ENCODE data around the gene FAM114A1.
"Not testable (repeated sequence)": the region's sequence is repeated elsewhere in the genome, so short reads cannot be mapped to it uniquely, and the experiment has no call there.

Gene FAM114A1

GRCh38 chr4:38907696-38908270, 40.2 kb downstream of the FAM114A1 start:
- no peak overlapping the region for H3K4me3 ChIP-seq (ENCODE audit: low read length)
- no peak overlapping the region for H3K9ac ChIP-seq (ENCODE audit: low read depth, low read length)
- no peaks in the 10 kb centered on the region for H3K27me3 ChIP-seq (ENCODE audit: control insufficient read depth, insufficient read depth, low read length)
- no peaks in the 10 kb centered on the region for H3K4me1 ChIP-seq (ENCODE audit: control insufficient read depth, insufficient read depth, low read length)
- H3K9me3 ChIP-seq (replicated peaks; ENCODE audit: low read length) = no peaks in the 10 kb centered on the region
- H3K4me2 ChIP-seq (ENCODE audit: low read length) = no peak overlapping the region
- H3K36me3 ChIP-seq (ENCODE audit: insufficient read depth, low read length) = peaks cover 86% of the 10 kb centered on the region

DNA sequence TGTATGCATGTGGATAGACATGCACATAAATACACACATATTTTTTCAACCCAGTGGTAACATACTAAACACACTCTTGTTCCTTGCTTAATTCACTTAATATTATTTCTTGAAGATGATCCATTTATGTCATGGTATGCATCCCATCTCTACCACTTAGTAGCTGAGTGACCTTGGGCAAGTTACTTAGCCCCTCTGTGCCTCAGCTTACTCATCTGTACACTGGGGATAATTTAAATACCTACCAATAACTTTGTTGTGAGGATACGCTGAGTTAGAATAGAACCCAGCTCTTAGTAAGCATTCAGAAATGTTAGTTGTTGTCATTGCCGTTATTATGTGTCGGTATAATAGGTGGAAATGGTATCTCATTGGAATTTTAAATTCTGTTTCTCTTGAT, 41.4 kb downstream of the FAM114A1 start:
- H3K4me1 ChIP-seq (ENCODE audit: control insufficient read depth, insufficient read depth, low read length) = no peaks in the 10 kb centered on the region
- H3K27me3 ChIP-seq (ENCODE audit: control insufficient read depth, insufficient read depth, low read length) = no peaks in the 10 kb centered on the region
- H3K9ac ChIP-seq (ENCODE audit: low read depth, low read length) = no peak overlapping the region
- H3K36me3 ChIP-seq (ENCODE audit: insufficient read depth, low read length) = peaks cover 84% of the 10 kb centered on the region
- no peak overlapping the region for H3K4me3 ChIP-seq (ENCODE audit: low read length)
- no peak overlapping the region for H3K4me2 ChIP-seq (ENCODE audit: low read length)
- no peaks in the 10 kb centered on the region for H3K9me3 ChIP-seq (replicated peaks; ENCODE audit: low read length)

GRCh38 chr4:38911257-38911656, 43.7 kb downstream of the FAM114A1 start:
- Histone ChIP-seq H3K4me1 (ENCODE audit: control insufficient read depth, insufficient read depth, low read length) (no peaks in the 10 kb centered on the region), H3K36me3 (ENCODE audit: insufficient read depth, low read length) (peaks cover 82% of the 10 kb centered on the region)

GRCh38 chr4:38914854-38915253, 47.2 kb downstream of the FAM114A1 start:
- Histone ChIP-seq H3K9me3 (replicated peaks; ENCODE audit: low read length) (no peaks in the 10 kb centered on the region), H3K4me3 (ENCODE audit: low read length) (no peak overlapping the region), H3K4me1 (ENCODE audit: control insufficient read depth, insufficient read depth, low read length) (no peaks in the 10 kb centered on the region), H3K36me3 (ENCODE audit: insufficient read depth, low read length) (peaks cover 72% of the 10 kb centered on the region), H3K9ac (ENCODE audit: low read depth, low read length) (no peak overlapping the region), H3K27me3 (ENCODE audit: control insufficient read depth, insufficient read depth, low read length) (no peaks in the 10 kb centered on the region), H3K4me2 (ENCODE audit: low read length) (no peak overlapping the region)

More at GRCh38 chr4:38911257-38911656, 43.7 kb downstream of the FAM114A1 start:
- no peak overlapping the region for H3K9ac ChIP-seq (ENCODE audit: low read depth, low read length)
- H3K9me3 ChIP-seq (replicated peaks; ENCODE audit: low read length) = no peaks in the 10 kb centered on the region
- no peak overlapping the region for H3K4me2 ChIP-seq (ENCODE audit: low read length)
- H3K27me3 ChIP-seq (ENCODE audit: control insufficient read depth, insufficient read depth, low read length) = no peaks in the 10 kb centered on the region
- no peak overlapping the region for H3K4me3 ChIP-seq (ENCODE audit: low read length)

GRCh38 chr4:38916267-38916666, 48.7 kb downstream of the FAM114A1 start:
- H3K4me1 ChIP-seq (ENCODE audit: control insufficient read depth, insufficient read depth, low read length); H3K27me3 ChIP-seq (ENCODE audit: control insufficient read depth, insufficient read depth, low read length); H3K9ac ChIP-seq (ENCODE audit: low read depth, low read length); H3K4me2 ChIP-seq (ENCODE audit: low read length); H3K4me3 ChIP-seq (ENCODE audit: low read length); H3K9me3 ChIP-seq (replicated peaks; ENCODE audit: low read length): not testable (repeated sequence)
- H3K36me3 ChIP-seq (ENCODE audit: insufficient read depth, low read length) = peaks cover 72% of the 10 kb centered on the region

GRCh38 chr4:38917481-38918025, 49.9 kb downstream of the FAM114A1 start:
- no peaks in the 10 kb centered on the region for H3K9me3 ChIP-seq (replicated peaks; ENCODE audit: low read length)
- H3K4me2 ChIP-seq (ENCODE audit: low read length) = no peak overlapping the region
- H3K4me1 ChIP-seq (ENCODE audit: control insufficient read depth, insufficient read depth, low read length) = no peaks in the 10 kb centered on the region
- H3K36me3 ChIP-seq (ENCODE audit: insufficient read depth, low read length) = peaks cover 76% of the 10 kb centered on the region
- no peak overlapping the region for H3K9ac ChIP-seq (ENCODE audit: low read depth, low read length)
- no peaks in the 10 kb centered on the region for H3K27me3 ChIP-seq (ENCODE audit: control insufficient read depth, insufficient read depth, low read length)
- no peak overlapping the region for H3K4me3 ChIP-seq (ENCODE audit: low read length)

- Histone ChIP-seq H3K36me3 (ENCODE audit: insufficient read depth, low read length) (peaks cover 84% of the 10 kb centered on the region), H3K9me3 (replicated peaks; ENCODE audit: low read length) (no peaks in the 10 kb centered on the region), H3K4me3 (ENCODE audit: low read length) (no peak overlapping the region), H3K27me3 (ENCODE audit: control insufficient read depth, insufficient read depth, low read length) (no peaks in the 10 kb centered on the region), H3K9ac (ENCODE audit: low read depth, low read length) (no peak overlapping the region), H3K4me1 (ENCODE audit: control insufficient read depth, insufficient read depth, low read length) (no peaks in the 10 kb centered on the region), H3K4me2 (ENCODE audit: low read length) (no peak overlapping the region)
These were observed 51.9 kb downstream of the FAM114A1 start for GRCh38 chr4:38919494-38919893.

DNA sequence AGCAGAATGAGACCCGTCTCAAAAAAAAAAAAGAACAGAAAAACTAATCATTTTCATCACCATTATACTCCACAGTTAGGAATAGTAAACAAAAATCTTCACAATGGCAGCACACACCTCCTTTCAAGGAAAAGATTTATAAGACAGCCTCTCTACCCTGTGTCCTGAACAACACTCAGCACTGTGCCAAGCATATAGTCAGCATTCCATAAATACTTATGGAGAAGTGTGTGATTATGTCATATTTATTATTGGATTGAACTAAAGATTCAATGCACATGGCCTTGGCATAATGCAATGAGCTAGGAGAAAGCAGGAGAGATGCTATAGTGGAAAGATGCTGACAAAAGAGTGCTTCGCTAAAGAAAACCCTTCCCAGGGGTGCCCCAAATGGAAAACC, 52.6 kb downstream of the FAM114A1 start:
- no peak overlapping the region for H3K4me3 ChIP-seq (ENCODE audit: low read length)
- no peaks in the 10 kb centered on the region for H3K9me3 ChIP-seq (replicated peaks; ENCODE audit: low read length)
- no peaks in the 10 kb centered on the region for H3K27me3 ChIP-seq (ENCODE audit: control insufficient read depth, insufficient read depth, low read length)
- H3K4me2 ChIP-seq (ENCODE audit: low read length) = no peak overlapping the region
- H3K9ac ChIP-seq (ENCODE audit: low read depth, low read length) = no peak overlapping the region
- no peaks in the 10 kb centered on the region for H3K4me1 ChIP-seq (ENCODE audit: control insufficient read depth, insufficient read depth, low read length)
- peaks cover 84% of the 10 kb centered on the region for H3K36me3 ChIP-seq (ENCODE audit: insufficient read depth, low read length)

DNA sequence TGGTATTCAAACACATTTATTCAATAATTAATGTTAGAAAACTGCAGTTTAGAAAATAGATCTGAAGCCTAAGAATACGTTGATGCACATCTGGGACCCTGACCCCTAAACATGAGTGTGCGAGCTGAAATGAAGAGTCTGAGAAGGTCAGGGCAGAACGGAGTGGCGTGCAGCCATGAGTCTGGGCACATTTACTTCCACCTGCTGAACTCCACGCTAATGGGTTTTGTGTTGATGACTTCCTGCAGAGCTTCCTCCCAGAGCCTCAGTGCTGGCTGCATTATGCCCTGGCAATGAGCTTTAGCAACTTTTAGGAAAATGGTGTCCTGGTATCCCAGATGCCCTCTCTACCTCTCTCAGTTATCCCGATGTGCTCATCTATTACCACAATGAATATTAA, 53.1 kb downstream of the FAM114A1 start:
- Histone ChIP-seq H3K4me2 (ENCODE audit: low read length) (no peak overlapping the region), H3K9me3 (replicated peaks; ENCODE audit: low read length) (no peaks in the 10 kb centered on the region), H3K36me3 (ENCODE audit: insufficient read depth, low read length) (peaks cover 84% of the 10 kb centered on the region), H3K27me3 (ENCODE audit: control insufficient read depth, insufficient read depth, low read length) (no peaks in the 10 kb centered on the region), H3K4me3 (ENCODE audit: low read length) (no peak overlapping the region), H3K9ac (ENCODE audit: low read depth, low read length) (no peak overlapping the region), H3K4me1 (ENCODE audit: control insufficient read depth, insufficient read depth, low read length) (no peaks in the 10 kb centered on the region)

DNA sequence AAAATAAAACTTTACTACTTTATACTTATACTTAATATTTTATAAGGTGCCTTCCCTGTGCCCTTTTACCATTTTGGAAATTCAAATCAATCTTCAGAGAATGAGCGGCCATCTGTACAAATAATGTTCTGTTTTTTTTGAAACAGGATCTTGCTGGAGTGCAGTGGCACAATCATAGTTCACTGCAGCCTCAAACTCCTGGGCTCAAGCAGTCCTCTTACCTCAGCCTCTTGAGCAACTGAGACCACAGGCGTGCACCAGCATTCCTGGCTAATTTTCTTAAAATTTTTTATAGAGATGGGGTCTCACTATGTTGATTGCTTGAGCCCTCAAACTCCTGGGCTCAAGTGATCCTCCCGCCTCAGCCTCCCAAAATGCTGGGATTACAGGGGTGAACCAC, 53.5 kb downstream of the FAM114A1 start:
- Histone ChIP-seq H3K4me2 (ENCODE audit: low read length) (no peak overlapping the region), H3K36me3 (ENCODE audit: insufficient read depth, low read length) (peaks cover 82% of the 10 kb centered on the region), H3K27me3 (ENCODE audit: control insufficient read depth, insufficient read depth, low read length) (no peaks in the 10 kb centered on the region)

GRCh38 chr4:38923746-38924145, 56.1 kb downstream of the FAM114A1 start:
- H3K9ac ChIP-seq (ENCODE audit: low read depth, low read length) = no peak overlapping the region
- no peak overlapping the region for H3K4me2 ChIP-seq (ENCODE audit: low read length)
- no peaks in the 10 kb centered on the region for H3K4me1 ChIP-seq (ENCODE audit: control insufficient read depth, insufficient read depth, low read length)
- H3K4me3 ChIP-seq (ENCODE audit: low read length) = no peak overlapping the region
- H3K9me3 ChIP-seq (replicated peaks; ENCODE audit: low read length) = no peaks in the 10 kb centered on the region
- no peaks in the 10 kb centered on the region for H3K27me3 ChIP-seq (ENCODE audit: control insufficient read depth, insufficient read depth, low read length)
- peaks cover 86% of the 10 kb centered on the region for H3K36me3 ChIP-seq (ENCODE audit: insufficient read depth, low read length)

More for the DNA sequence above, 53.5 kb downstream of the FAM114A1 start:
- Histone ChIP-seq H3K9me3 (replicated peaks; ENCODE audit: low read length) (no peaks in the 10 kb centered on the region), H3K4me3 (ENCODE audit: low read length) (no peak overlapping the region), H3K4me1 (ENCODE audit: control insufficient read depth, insufficient read depth, low read length) (no peaks in the 10 kb centered on the region), H3K9ac (ENCODE audit: low read depth, low read length) (no peak overlapping the region)

- Histone ChIP-seq H3K36me3 (ENCODE audit: insufficient read depth, low read length) (peaks cover 85% of the 10 kb centered on the region), H3K27me3 (ENCODE audit: control insufficient read depth, insufficient read depth, low read length) (no peaks in the 10 kb centered on the region), H3K9ac (ENCODE audit: low read depth, low read length) (no peak overlapping the region), H3K4me3 (ENCODE audit: low read length) (no peak overlapping the region), H3K9me3 (replicated peaks; ENCODE audit: low read length) (no peaks in the 10 kb centered on the region), H3K4me2 (ENCODE audit: low read length) (no peak overlapping the region), H3K4me1 (ENCODE audit: control insufficient read depth, insufficient read depth, low read length) (no peaks in the 10 kb centered on the region)
These were observed 56.7 kb downstream of the FAM114A1 start for GRCh38 chr4:38924353-38924752.

All from skeletal muscle satellite cell (primary cell).